GM12801 (cell line): ENCODE results near the gene DNMT1.

ENCODE experiments used
- CTCF ChIP-seq: IDR thresholded peaks from one replicate; pipeline ENCODE4 v1.5.1; 2011; ENCODE audit warnings: control low read depth; ENCODE audit not compliant: insufficient read length; ENCODE audit errors: extremely low read depth

The DNMT1 gene

DNA sequence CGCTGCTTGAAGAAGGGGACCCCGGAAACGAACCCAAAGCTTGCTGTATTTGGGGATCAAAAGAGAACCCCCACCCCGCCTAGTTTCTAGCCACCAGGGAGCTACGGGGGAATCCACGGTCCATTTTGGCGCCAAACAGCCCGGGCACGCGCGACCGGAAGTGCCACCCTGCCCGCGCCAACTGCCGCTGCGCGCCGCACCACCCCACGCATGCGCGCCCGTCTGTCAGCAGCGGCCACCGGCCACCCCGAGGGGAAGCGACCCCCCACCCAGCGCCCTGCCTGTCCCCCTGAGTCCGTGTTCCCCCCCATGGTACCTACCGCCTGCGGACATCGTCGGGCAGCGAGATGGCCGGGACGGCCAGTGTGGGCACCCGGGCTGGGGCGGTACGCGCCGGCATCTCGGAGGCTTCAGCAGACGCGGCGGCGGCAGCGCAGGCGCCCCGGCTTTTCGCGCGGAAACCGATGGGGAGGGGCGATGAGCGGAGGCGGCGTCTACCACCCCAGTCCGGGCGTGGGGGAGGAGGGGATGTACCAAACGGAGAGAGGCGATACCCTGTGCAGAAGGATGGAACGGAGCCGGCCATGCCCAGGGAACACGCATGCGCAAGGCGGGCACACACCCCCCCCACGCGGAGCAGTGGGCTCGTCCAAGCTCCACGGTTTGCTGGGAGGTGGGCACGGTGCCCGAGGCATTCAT is at the start of gene DNMT1:
Gene DNMT1, minus strand, starts transcription at position 454 of the 699 bp plus-strand sequence. Its CDS starts 54 bp downstream, at position 400.
- no peak for TF ChIP-seq CTCF

DNA sequence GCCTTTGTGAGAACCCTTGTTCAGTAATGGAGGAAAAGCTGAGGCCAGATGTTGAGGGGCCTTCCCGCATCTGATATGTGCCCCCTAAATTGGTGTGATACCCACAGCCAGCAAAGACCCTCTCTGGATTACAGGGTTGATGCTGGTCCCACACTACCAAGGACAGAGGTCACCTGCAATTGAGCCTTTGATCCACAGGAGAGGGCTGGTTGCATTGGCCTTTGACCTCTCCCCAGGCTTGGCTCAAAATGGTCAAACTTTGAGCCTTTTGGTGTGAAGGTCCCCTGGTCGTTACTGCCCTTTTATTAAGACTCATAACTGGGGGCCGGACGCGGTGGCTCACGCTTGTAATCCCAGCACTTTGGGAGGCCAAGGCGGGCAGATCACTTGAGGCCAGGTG is 48.9 kb upstream of the DNMT1 start:
- no peak for TF ChIP-seq CTCF

DNA sequence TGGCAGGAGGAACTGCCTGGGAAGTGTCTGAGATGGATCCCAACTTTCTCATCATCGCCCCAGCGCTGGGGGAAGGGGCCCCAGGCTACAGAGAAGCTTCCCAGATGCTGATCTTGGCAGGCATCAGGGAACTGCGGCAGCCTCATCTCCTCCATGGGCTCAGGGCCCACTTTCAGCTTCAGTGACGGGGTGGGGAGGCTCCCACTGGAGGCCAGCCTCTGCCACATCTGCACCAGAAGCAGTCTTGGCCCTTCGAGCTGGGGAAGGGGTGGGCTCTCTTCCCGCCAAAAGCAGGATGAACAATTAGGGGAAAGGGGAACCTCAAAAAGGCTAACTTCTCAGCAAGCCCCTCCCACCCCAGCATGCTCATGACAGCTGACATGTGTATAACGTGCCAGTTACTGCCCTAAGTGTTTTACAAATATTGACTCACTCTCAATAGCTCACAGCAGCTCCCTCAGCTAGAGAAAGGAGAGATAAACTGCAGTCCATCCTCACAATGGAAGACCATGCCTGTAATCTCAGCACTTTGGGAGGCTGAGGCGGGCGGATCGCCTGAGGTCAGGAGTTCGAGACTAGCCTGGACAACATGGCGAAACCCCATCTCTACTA is 43.5 kb upstream of the DNMT1 start:
- TF ChIP-seq CTCF: no peak

GRCh38 chr19:10237702-10238101 is 42.9 kb upstream of the DNMT1 start:
- no peak for TF ChIP-seq CTCF

DNA sequence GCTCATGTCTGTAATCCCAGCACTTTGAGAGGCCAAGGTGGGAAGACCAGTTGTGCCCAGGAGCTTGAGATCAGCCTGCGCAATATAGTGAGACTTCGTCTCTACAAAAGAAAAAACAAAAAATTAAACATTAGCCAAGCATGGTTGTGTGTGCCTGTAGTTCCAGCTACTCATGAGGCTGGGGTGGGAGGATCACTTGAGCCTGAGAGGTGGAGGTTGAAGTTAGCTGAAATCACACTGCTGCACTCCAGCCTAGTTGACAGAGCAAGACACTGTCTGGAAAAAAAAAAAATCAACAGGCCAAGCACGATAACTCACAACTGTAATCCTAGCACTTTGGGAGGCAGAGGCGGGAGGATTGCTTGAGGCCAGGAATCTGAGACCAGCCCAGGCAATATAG is 40.2 kb upstream of the DNMT1 start:
- no peak for TF ChIP-seq CTCF

GRCh38 chr19:10233946-10234345 is 39.2 kb upstream of the DNMT1 start:
- no peak for TF ChIP-seq CTCF

- TF ChIP-seq CTCF: no peak
Measured at GRCh38 chr19:10231612-10232228, 37.0 kb upstream of the DNMT1 start.
